MCF 10A (cell line): ENCODE results near the gene RAB37. TPM values are rescaled to one million over a fixed set of nuclear protein-coding genes. Genes with fewer than 3 reads are reported as not detected.
A peak's percentile ranks its signal among the peaks of the same experiment; 100 is the strongest.

Experiments
- BruUV-seq: library from RNA; stranded (reverse); fragments of 400-500 nt; replicated peaks from 2 replicates; lab custom pipeline; 2021; lab: Mats Ljungman, UMichigan
- CTCF ChIA-PET: fragments of 300-600 bp; sonication (Branson Sonifier 250); formaldehyde crosslinking; extraction: SDS; loops from one replicate; lab custom pipeline; 2021; ENCODE audit warnings: antibody characterized with exemption, inconsistent platforms; lab: Yijun Ruan, JAX
- POLR2A ChIA-PET: fragments of 300-600, 350-650 bp; sonication (Branson Sonifier 250); formaldehyde crosslinking; extraction: SDS; loops from one replicate; lab custom pipeline; 2020; ENCODE audit warnings: antibody characterized with exemption, inconsistent platforms; lab: Yijun Ruan, JAX
- DNase-seq: peaks from one replicate; pipeline ENCODE4 v3.0.0-alpha.2; 2018; ENCODE audit not compliant: unreplicated experiment
- H3K27ac Mint-ChIP-seq: one replicate; pipeline ENCODE4 v1.8.0; 2022; ENCODE audit warnings: mild to moderate bottlenecking, low read depth, mixed read lengths; ENCODE audit not compliant: unreplicated experiment
- H3K27me3 Mint-ChIP-seq: one replicate; pipeline ENCODE4 v1.8.0; 2022; ENCODE audit warnings: mixed read lengths; ENCODE audit not compliant: insufficient read depth, unreplicated experiment
- H3K36me3 Mint-ChIP-seq: one replicate; pipeline ENCODE4 v1.8.0; 2022; ENCODE audit warnings: mild to moderate bottlenecking, moderate library complexity, mixed read lengths; ENCODE audit not compliant: insufficient read depth, unreplicated experiment
- H3K4me1 Mint-ChIP-seq: one replicate; pipeline ENCODE4 v1.8.0; 2022; ENCODE audit warnings: mixed read lengths; ENCODE audit not compliant: insufficient read depth, unreplicated experiment
- H3K4me3 Mint-ChIP-seq: one replicate; pipeline ENCODE4 v1.8.0; 2022; ENCODE audit warnings: mild to moderate bottlenecking, moderate library complexity, mixed read lengths; ENCODE audit not compliant: unreplicated experiment
- H3K9me3 Mint-ChIP-seq: one replicate; pipeline ENCODE4 v1.8.0; 2022; ENCODE audit warnings: mixed read lengths; ENCODE audit not compliant: unreplicated experiment
- intact Hi-C: fragments of 100-400 bp; cut with micrococcal nuclease; formaldehyde crosslinking; loops from 2 replicates; pipeline ENCODE4 v1.14.1; 2022
- total RNA-seq: library from RNA; stranded (reverse); gene quantifications from 2 replicates; pipeline ENCODE4 v1.2.3, GENCODE V29; 2022
- TF ChIP-seq, protein P1 (sequence below): fragments of 200-600 bp; IDR thresholded peaks from one replicate; pipeline ENCODE4 v1.8.0; 2022; ENCODE audit warnings: antibody characterized with exemption, mild to moderate bottlenecking; ENCODE audit not compliant: unreplicated experiment

The RAB37 gene
- total RNA-seq, 1 experiment from 2014 or later = not detected

DNA sequence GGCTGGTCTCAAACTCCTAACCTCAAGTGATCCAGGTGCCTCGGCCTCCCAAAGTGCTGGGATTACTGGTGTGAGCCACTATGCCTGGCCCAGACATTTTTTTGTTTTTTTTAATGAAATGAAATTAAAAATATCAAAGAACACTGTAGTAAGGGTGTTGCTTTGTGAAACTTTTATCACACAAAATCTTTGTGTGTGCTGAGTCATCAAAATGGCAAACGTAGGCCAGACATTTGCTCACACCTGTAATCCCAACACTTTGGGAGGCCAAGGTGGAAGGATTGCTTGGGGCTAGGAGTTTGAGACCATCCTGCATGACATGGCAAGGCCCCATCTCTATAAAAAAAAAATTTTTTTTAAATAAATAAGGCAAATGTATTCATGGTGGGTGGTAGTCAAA lies 29.4 kb downstream of the RAB37 start:
- DNase-seq = no peak
- POLR2A ChIA-PET = interaction anchor here (1.7 kb wide), 1 partner anchor 17 kb away, joined by 5 read pairs; no protein-coding TSS in a partner anchor
- TF ChIP-seq, protein P1, sequence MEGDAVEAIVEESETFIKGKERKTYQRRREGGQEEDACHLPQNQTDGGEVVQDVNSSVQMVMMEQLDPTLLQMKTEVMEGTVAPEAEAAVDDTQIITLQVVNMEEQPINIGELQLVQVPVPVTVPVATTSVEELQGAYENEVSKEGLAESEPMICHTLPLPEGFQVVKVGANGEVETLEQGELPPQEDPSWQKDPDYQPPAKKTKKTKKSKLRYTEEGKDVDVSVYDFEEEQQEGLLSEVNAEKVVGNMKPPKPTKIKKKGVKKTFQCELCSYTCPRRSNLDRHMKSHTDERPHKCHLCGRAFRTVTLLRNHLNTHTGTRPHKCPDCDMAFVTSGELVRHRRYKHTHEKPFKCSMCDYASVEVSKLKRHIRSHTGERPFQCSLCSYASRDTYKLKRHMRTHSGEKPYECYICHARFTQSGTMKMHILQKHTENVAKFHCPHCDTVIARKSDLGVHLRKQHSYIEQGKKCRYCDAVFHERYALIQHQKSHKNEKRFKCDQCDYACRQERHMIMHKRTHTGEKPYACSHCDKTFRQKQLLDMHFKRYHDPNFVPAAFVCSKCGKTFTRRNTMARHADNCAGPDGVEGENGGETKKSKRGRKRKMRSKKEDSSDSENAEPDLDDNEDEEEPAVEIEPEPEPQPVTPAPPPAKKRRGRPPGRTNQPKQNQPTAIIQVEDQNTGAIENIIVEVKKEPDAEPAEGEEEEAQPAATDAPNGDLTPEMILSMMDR = no peak
- Mint-ChIP-seq H3K4me3 (no peak overlapping the region), H3K36me3 (peaks cover 36% of the 10 kb centered on the region), H3K4me1 (peaks cover 15% of the 10 kb centered on the region), H3K27ac (no peak overlapping the region), H3K9me3 (no peaks in the 10 kb centered on the region), H3K27me3 (no peaks in the 10 kb centered on the region)
- CTCF ChIA-PET = interaction anchor here (1.6 kb wide), 1 partner anchor 21 kb away, joined by 5 read pairs; no protein-coding TSS in a partner anchor
- no TSS peak for BruUV-seq
- intact Hi-C loops = no loop called here

DNA sequence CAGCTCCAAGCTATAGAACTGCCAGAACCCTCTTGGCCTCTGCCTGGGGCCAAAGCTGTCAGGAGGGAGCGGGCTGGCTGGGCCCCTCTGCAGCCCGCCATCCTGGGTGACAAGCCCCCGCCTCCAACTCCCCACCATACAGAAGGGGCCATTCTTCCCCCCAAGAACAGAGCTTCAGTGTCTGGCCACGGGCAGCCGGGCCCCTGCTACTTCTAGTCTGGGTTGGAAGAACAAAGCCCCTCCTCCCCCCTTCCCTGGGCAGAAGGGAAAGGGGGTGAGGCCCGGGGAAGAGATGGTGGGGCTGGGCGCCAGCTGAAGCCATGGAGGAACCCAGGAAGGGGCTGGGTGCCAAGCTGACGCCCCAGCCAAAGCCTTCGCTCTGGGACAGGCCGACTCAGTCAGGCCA lies 30.1 kb downstream of the RAB37 start:
- no peaks in the 10 kb centered on the region for H3K9me3 Mint-ChIP-seq
- BruUV-seq = no TSS peak
- H3K4me1 Mint-ChIP-seq = peaks cover 15% of the 10 kb centered on the region
- no peak for DNase-seq
- peaks cover 43% of the 10 kb centered on the region for H3K36me3 Mint-ChIP-seq
- H3K4me3 Mint-ChIP-seq = no peak overlapping the region
- ChIA-PET POLR2A (interaction anchor here (1.7 kb wide), 1 partner anchor 18 kb away, joined by 5 read pairs; no protein-coding TSS in a partner anchor), CTCF (interaction anchor here (0.6 to 1.6 kb wide), 2 partner anchors 22 to 491 kb away, joined by 3 to 5 read pairs; no protein-coding TSS in a partner anchor)
- intact Hi-C loops = no loop called here
- no peak overlapping the region for H3K27ac Mint-ChIP-seq
- H3K27me3 Mint-ChIP-seq = no peaks in the 10 kb centered on the region
- TF ChIP-seq, protein P1 = no peak

DNA sequence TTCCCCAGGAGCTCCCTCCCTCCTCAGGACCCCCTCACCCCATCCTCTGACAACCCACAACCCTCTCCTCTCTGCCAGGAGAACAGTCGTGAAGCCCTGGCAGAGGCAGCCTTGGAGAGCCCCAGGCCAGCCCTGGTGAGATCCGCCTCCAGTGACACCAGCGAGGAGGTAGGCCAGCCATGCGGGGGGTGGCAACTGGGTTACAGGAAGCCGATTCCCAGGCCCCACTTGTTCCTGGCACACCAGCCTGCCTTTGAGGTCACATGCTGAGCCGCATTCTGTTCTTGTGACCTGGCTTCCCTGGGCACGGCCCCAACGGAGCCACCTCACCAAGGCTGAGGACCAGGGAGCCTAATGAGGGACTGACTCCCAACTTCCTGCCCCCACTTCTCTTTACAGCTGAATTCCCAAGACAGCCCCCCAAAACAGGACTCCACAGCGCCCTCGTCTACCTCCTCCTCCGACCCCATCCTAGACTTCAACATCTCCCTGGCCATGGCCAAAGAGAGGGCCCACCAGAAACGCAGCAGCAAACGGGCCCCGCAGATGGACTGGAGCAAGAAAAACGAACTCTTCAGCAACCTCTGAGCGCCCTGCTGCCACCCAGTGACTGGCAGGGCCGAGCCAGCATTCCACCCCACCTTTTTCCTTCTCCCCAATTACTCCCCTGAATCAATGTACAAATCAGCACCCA lies 31.2 kb downstream of the RAB37 start:
- DNase-seq = peak; percentile 59
- ChIA-PET POLR2A (interaction anchor here (1.7 kb wide), 1 partner anchor 19 kb away, joined by 5 read pairs; no protein-coding TSS in a partner anchor), CTCF (interaction anchor here (1.6 kb wide), 1 partner anchor 23 kb away, joined by 5 read pairs; no protein-coding TSS in a partner anchor)
- H3K36me3 Mint-ChIP-seq = peaks cover 54% of the 10 kb centered on the region
- peaks cover 15% of the 10 kb centered on the region for H3K4me1 Mint-ChIP-seq
- no peaks in the 10 kb centered on the region for H3K9me3 Mint-ChIP-seq
- BruUV-seq = no TSS peak
- H3K4me3 Mint-ChIP-seq = no peak overlapping the region
- intact Hi-C loops = no loop called here
- TF ChIP-seq, protein P1 = no peak
- no peaks in the 10 kb centered on the region for H3K27me3 Mint-ChIP-seq
- peak overlapping the region; percentile 61 for H3K27ac Mint-ChIP-seq

DNA sequence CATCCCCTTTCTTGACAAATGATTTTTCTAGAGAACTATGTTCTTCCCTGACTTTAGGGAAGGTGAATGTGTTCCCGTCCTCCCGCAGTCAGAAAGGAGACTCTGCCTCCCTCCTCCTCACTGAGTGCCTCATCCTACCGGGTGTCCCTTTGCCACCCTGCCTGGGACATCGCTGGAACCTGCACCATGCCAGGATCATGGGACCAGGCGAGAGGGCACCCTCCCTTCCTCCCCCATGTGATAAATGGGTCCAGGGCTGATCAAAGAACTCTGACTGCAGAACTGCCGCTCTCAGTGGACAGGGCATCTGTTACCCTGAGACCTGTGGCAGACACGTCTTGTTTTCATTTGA lies 31.7 kb downstream of the RAB37 start:
- no peak for DNase-seq
- H3K27ac Mint-ChIP-seq = peak overlapping the region; percentile 61
- intact Hi-C loops = no loop called here
- no peaks in the 10 kb centered on the region for H3K27me3 Mint-ChIP-seq
- H3K4me1 Mint-ChIP-seq = peaks cover 16% of the 10 kb centered on the region
- H3K36me3 Mint-ChIP-seq = peaks cover 56% of the 10 kb centered on the region
- TF ChIP-seq, protein P1 = no peak
- POLR2A ChIA-PET = interaction anchor here (0.9 to 3.0 kb wide), 4 partner anchors 11 to 24 kb away, joined by 4 to 18 read pairs (median 8); no protein-coding TSS in a partner anchor
- CTCF ChIA-PET = interaction anchor here (4.0 to 5.3 kb wide), 2 partner anchors 11 to 23 kb away, joined by 60 to 74 read pairs; no protein-coding TSS in a partner anchor
- BruUV-seq = TSS peak; percentile 55
- H3K4me3 Mint-ChIP-seq = no peak overlapping the region
- H3K9me3 Mint-ChIP-seq = no peaks in the 10 kb centered on the region
